Keratinocyte (primary cell): ENCODE measurements around the gene COL9A2. TPM values are rescaled to one million over a fixed set of nuclear protein-coding genes. Genes with fewer than 3 reads are reported as not detected.

Source experiments
- DNase-seq: peaks from one replicate; pipeline ENCODE4 v3.0.0-alpha.2; 2011; ENCODE audit warnings: low read depth, missing footprints, low spot score
- FAIRE-seq: peaks from 2 replicates; lab custom pipeline; 2011; peaks lifted over from hg19 to GRCh38; lab: Jason Lieb, UNC
- H2AFZ ChIP-seq: 2 replicates; pipeline ENCODE4 v1.6.0; 2012; ENCODE audit warnings: low read length, control low read depth, inconsistent platforms; ENCODE audit not compliant: control insufficient read depth
- H3K27ac ChIP-seq: 2 replicates; pipeline ENCODE4 v1.5.1; 2011; ENCODE audit warnings: low read length; ENCODE audit not compliant: control insufficient read depth, insufficient read depth
- H3K27me3 ChIP-seq: 3 replicates; pipeline ENCODE4 v1.6.0; 2011; ENCODE audit warnings: low read length; ENCODE audit not compliant: control insufficient read depth, insufficient read depth; ENCODE audit errors: extremely low read depth
- H3K36me3 ChIP-seq, 2 experiments: 2 replicates in 1 of 2; 3 replicates in 1 of 2; pipeline ENCODE4 v1.5.1; 2011; ENCODE audit warnings: low read length in 2 of 2, mild to moderate bottlenecking in 1 of 2; ENCODE audit not compliant: control insufficient read depth in 2 of 2, insufficient read depth in 2 of 2; ENCODE audit errors: extremely low read depth in 1 of 2
- H3K4me1 ChIP-seq: 3 replicates; pipeline ENCODE4 v1.5.1; 2011; ENCODE audit warnings: low read length; ENCODE audit not compliant: control insufficient read depth, insufficient read depth; ENCODE audit errors: extremely low read depth
- H3K4me2 ChIP-seq: 3 replicates; pipeline ENCODE4 v1.6.0; 2011; ENCODE audit warnings: low read depth, low read length; ENCODE audit not compliant: control insufficient read depth, insufficient read depth; ENCODE audit errors: extremely low read depth
- H3K4me3 ChIP-seq, 3 experiments: fragments of 200-600 bp in 1 of 3; sonication (generic) in 1 of 3; 2 replicates in 2 of 3; 3 replicates in 1 of 3; pipeline ENCODE4 v1.5.1; 2011 to 2016; ENCODE audit warnings: low read length in 3 of 3, mild to moderate bottlenecking in 3 of 3, control low read depth in 2 of 3, inconsistent platforms in 1 of 3, low read depth in 1 of 3, mixed read lengths in 1 of 3, mixed run types in 1 of 3, moderate library complexity in 1 of 3; ENCODE audit not compliant: control insufficient read depth in 2 of 3, insufficient read depth in 2 of 3; ENCODE audit errors: extremely low read depth in 1 of 3
- H3K79me2 ChIP-seq: 2 replicates; pipeline ENCODE4 v1.6.0; 2012; ENCODE audit warnings: low read length; ENCODE audit not compliant: control insufficient read depth, insufficient read depth
- H3K9ac ChIP-seq: 3 replicates; pipeline ENCODE4 v1.6.0; 2011; ENCODE audit warnings: low read length; ENCODE audit not compliant: control insufficient read depth, insufficient read depth; ENCODE audit errors: extremely low read depth
- H3K9me1 ChIP-seq: 3 replicates; pipeline ENCODE4 v1.6.0; 2011; ENCODE audit warnings: low read length; ENCODE audit not compliant: control insufficient read depth, insufficient read depth; ENCODE audit errors: extremely low read depth
- H3K9me3 ChIP-seq: 2 replicates; pipeline ENCODE4 v1.5.1; 2012; ENCODE audit warnings: low read depth, low read length; ENCODE audit not compliant: control insufficient read depth
- H4K20me1 ChIP-seq: 3 replicates; pipeline ENCODE4 v1.6.0; 2011; ENCODE audit warnings: low read length; ENCODE audit not compliant: control insufficient read depth, insufficient read depth; ENCODE audit errors: extremely low read depth
- CTCF ChIP-seq, 3 experiments: IDR thresholded peaks in 1 of 3; conservative IDR thresholded peaks in 1 of 3; optimal IDR thresholded peaks in 1 of 3; 2 replicates in 2 of 3; 3 replicates in 1 of 3; pipeline versions ENCODE3 to v1.5.1; 2011; ENCODE audit warnings: low read length in 3 of 3, mild to moderate bottlenecking in 3 of 3, moderate library complexity in 2 of 3, control low read depth in 1 of 3, inconsistent platforms in 1 of 3; ENCODE audit not compliant: insufficient read depth in 2 of 3; ENCODE audit errors: extremely low read depth in 1 of 3
- EZH2 ChIP-seq: IDR thresholded peaks from one replicate; pipeline ENCODE4 v1.6.1; 2012; ENCODE audit warnings: inconsistent platforms, mild to moderate bottlenecking, low read length, moderate library complexity
- dilution Hi-C: fragments of 300-500 bp; cut with MboI; formaldehyde crosslinking; loops from one replicate; pipeline ENCODE4 v1.7.0; 2020; ENCODE audit warnings: low sequenced_read_pairs; ENCODE audit not compliant: extremely low pct_ligation_motif_present
- polyA plus RNA-seq, 5 experiments: library from polyadenylated mRNA; depleted of rRNA in 3 of 5; stranded (reverse) in 3 of 5; stranded (forward) in 1 of 5; unstranded in 1 of 5; fragments of >200 nt; gene quantifications; 1 replicate in 1 of 5; 2 replicates in 3 of 5; 3 replicates in 1 of 5; pipeline versions ENCODE4 v1.2.1 to v1.2.3, GENCODE V29; 2011 to 2012; ENCODE audit warnings: missing spikeins in 2 of 5, low read depth in 1 of 5, low replicate concordance in 1 of 5

Gene COL9A2
- polyA plus RNA-seq, 1 donor (not counting 4 experiments of a cell fraction or from before 2014, with no cell fraction given) = 1.6 TPM

GRCh38 chr1:40258445-40258769, 58.7 kb downstream of the COL9A2 start:
- peak overlapping the region; percentile 34 for H3K4me2 ChIP-seq
- dilution Hi-C loops = no loop called here
- peaks cover 57% of the 10 kb centered on the region for H3K79me2 ChIP-seq
- no peak for TF ChIP-seq EZH2
- no peak for TF ChIP-seq CTCF (optimal IDR thresholded peaks at IDR 0.05 in 1 of 3, IDR thresholded peaks at IDR 0.05 in 1 of 3, conservative IDR thresholded peaks at IDR 0.05 in 1 of 3; ENCODE audit: extremely low read depth in 1 of 3, insufficient read depth in 2 of 3, low read length in 3 of 3)
- no peaks in the 10 kb centered on the region for H4K20me1 ChIP-seq
- no peaks in the 10 kb centered on the region for H3K9me1 ChIP-seq
- DNase-seq = no peak
- H3K9me3 ChIP-seq = no peaks in the 10 kb centered on the region
- H3K4me1 ChIP-seq = peaks cover 12% of the 10 kb centered on the region
- peak overlapping the region; percentile 97 for H3K9ac ChIP-seq
- no peaks in the 10 kb centered on the region for H3K27me3 ChIP-seq
- H3K27ac ChIP-seq = peak overlapping the region; percentile 84
- H2AFZ ChIP-seq = peak overlapping the region; percentile 75
- no peak for FAIRE-seq
- peaks cover 12 to 24% of the 10 kb centered on the region in 2 experiments for H3K36me3 ChIP-seq
- H3K4me3 ChIP-seq = peak overlapping the region; percentile 73 to 80 (median 77)

- DNase-seq (no peak), FAIRE-seq (peak; percentile 23)
- Histone ChIP-seq H3K36me3 (peaks cover 10 to 20% of the 10 kb centered on the region in 2 experiments), H4K20me1 (no peaks in the 10 kb centered on the region), H3K79me2 (peaks cover 51% of the 10 kb centered on the region), H2AFZ (peak within 1 kb of the TSS; percentile 93), H3K4me1 (peaks cover 12% of the 10 kb centered on the region), H3K4me3 (peak within 1 kb of the TSS; percentile 77 to 85 (median 78)), H3K27ac (peak within 1 kb of the TSS; percentile 98), H3K9me3 (no peaks in the 10 kb centered on the region), H3K9ac (peak within 1 kb of the TSS; percentile 97), H3K27me3 (no peaks in the 10 kb centered on the region), H3K9me1 (no peaks in the 10 kb centered on the region), H3K4me2 (peak within 1 kb of the TSS; percentile 97)
- dilution Hi-C loops = no loop called here
- no peak for TF ChIP-seq EZH2
- TF ChIP-seq CTCF (optimal IDR thresholded peaks at IDR 0.05 in 1 of 3, IDR thresholded peaks at IDR 0.05 in 1 of 3, conservative IDR thresholded peaks at IDR 0.05 in 1 of 3; ENCODE audit: extremely low read depth in 1 of 3, insufficient read depth in 2 of 3, low read length in 3 of 3) = no peak
Observed at GRCh38 chr1:40257688-40258444, 59.2 kb downstream of the COL9A2 start, which contains the start of gene ZMPSTE24. TSS of gene ZMPSTE24 (plus strand) at chr1:40258236. CDS start at chr1:40258272, 36 bp downstream.
